HUES64 (cell line): ENCODE measurements around the gene RAB2B.
"Not testable (repeated sequence)": the region's sequence is repeated elsewhere in the genome, so short reads cannot be mapped to it uniquely, and the experiment has no call there.

Experiments used
- H3K27ac ChIP-seq: 2 replicates; pipeline ENCODE4 v1.7.0; 2013; ENCODE audit warnings: low read depth, low read length, inconsistent platforms
- H3K27me3 ChIP-seq: 2 replicates; pipeline ENCODE4 v1.6.1; 2013; ENCODE audit warnings: mild to moderate bottlenecking, low read length; ENCODE audit not compliant: insufficient read depth
- H3K36me3 ChIP-seq: 2 replicates; pipeline ENCODE4 v1.6.1; 2013; ENCODE audit warnings: mild to moderate bottlenecking, low read length; ENCODE audit not compliant: insufficient read depth
- H3K4me1 ChIP-seq: 2 replicates; pipeline ENCODE4 v1.6.1; 2013; ENCODE audit warnings: mild to moderate bottlenecking, low read length, moderate library complexity; ENCODE audit not compliant: insufficient read depth
- H3K4me3 ChIP-seq: 2 replicates; pipeline ENCODE4 v1.5.1; 2013; ENCODE audit warnings: mild to moderate bottlenecking, low read length, moderate library complexity
- H3K9ac ChIP-seq: 2 replicates; pipeline ENCODE4 v1.6.1; 2013; ENCODE audit warnings: mild to moderate bottlenecking, low read depth, low read length
- H3K9me3 ChIP-seq: 2 replicates; pipeline ENCODE4 v1.6.1; 2013; ENCODE audit warnings: low read depth, low read length; ENCODE audit not compliant: insufficient read depth
- WGBS: fragments of 150-250, 120-280 bp; methylation state at CpG from one replicate; pipeline ENCODE4 v1.1.7; 2013; ENCODE audit warnings: missing lambda C conversion rate; 5-methylcytosine and 5-hydroxymethylcytosine counted together

RAB2B gene

GRCh38 chr14:21486640-21487087 is 9.9 kb upstream of the RAB2B start:
- no peak overlapping the region for H3K27ac ChIP-seq
- peaks cover 57% of the 10 kb centered on the region for H3K36me3 ChIP-seq
- no peaks in the 10 kb centered on the region for H3K4me1 ChIP-seq
- H3K9me3 ChIP-seq: no peaks in the 10 kb centered on the region
- H3K9ac ChIP-seq: no peak overlapping the region
- H3K4me3 ChIP-seq: no peak overlapping the region
- WGBS: 100% methylated on average over 1 of the region's 1 CpG
- H3K27me3 ChIP-seq: no peaks in the 10 kb centered on the region

GRCh38 chr14:21476523-21476924 is 235 bp downstream of the RAB2B start:
- Histone ChIP-seq H3K9ac (peak overlapping the region; percentile 67), H3K27me3 (no peaks in the 10 kb centered on the region), H3K36me3 (peaks cover 40% of the 10 kb centered on the region), H3K27ac (peak overlapping the region; percentile 73; the same call in 1 of the 2 replicates), H3K9me3 (no peaks in the 10 kb centered on the region), H3K4me1 (peaks cover 3% of the 10 kb centered on the region; the same call in 1 of the 2 replicates), H3K4me3 (peak overlapping the region; percentile 75)
- under 1% methylated on average over 27 of the region's 27 CpGs for WGBS

GRCh38 chr14:21475767-21476522 is 814 bp downstream of the RAB2B start:
- no peaks in the 10 kb centered on the region for H3K27me3 ChIP-seq
- peak overlapping the region; percentile 67 for H3K9ac ChIP-seq
- H3K27ac ChIP-seq: peak overlapping the region; percentile 73; the same call in 1 of the 2 replicates
- peak overlapping the region; percentile 75 for H3K4me3 ChIP-seq
- peaks cover 37% of the 10 kb centered on the region for H3K36me3 ChIP-seq
- H3K4me1 ChIP-seq: peaks cover 3% of the 10 kb centered on the region; the same call in 1 of the 2 replicates
- no peaks in the 10 kb centered on the region for H3K9me3 ChIP-seq
- WGBS: 78% methylated on average over 7 of the region's 10 CpGs

GRCh38 chr14:21467616-21468015 is 9.1 kb downstream of the RAB2B start:
- no peaks in the 10 kb centered on the region for H3K27me3 ChIP-seq
- H3K9me3 ChIP-seq: no peaks in the 10 kb centered on the region
- H3K36me3 ChIP-seq: peaks cover 80% of the 10 kb centered on the region
- no peak overlapping the region for H3K4me3 ChIP-seq
- no peak overlapping the region for H3K27ac ChIP-seq
- H3K4me1 ChIP-seq: no peaks in the 10 kb centered on the region
- WGBS: 67% methylated on average over 1 of the region's 1 CpG
- no peak overlapping the region for H3K9ac ChIP-seq

GRCh38 chr14:21455912-21456667 is 20.7 kb downstream of the RAB2B start, which contains the start of gene CHD8:
Gene CHD8 (minus strand): TSS chr14:21456123. CDS start chr14:21431643, 24,480 bp downstream.
- Histone ChIP-seq H3K4me1 (0 out of 2 replicates have a peak, but pooled peaks cover 6% of the 10 kb centered on the region), H3K27me3 (no peaks in the 10 kb centered on the region), H3K9ac (peak within 1 kb of the TSS; percentile 91), H3K9me3 (no peaks in the 10 kb centered on the region), H3K4me3 (peak within 1 kb of the TSS; percentile 78), H3K27ac (peak within 1 kb of the TSS; percentile 93), H3K36me3 (peaks cover 43% of the 10 kb centered on the region)
- WGBS: 4% methylated on average over 35 of the region's 36 CpGs

GRCh38 chr14:21455592-21455911 is 21.2 kb downstream of the RAB2B start:
- H3K27me3 ChIP-seq: no peaks in the 10 kb centered on the region
- H3K36me3 ChIP-seq: peaks cover 40% of the 10 kb centered on the region
- H3K27ac ChIP-seq: peak overlapping the region; percentile 86
- H3K9ac ChIP-seq: peak overlapping the region; percentile 91
- 0% methylated on average over 15 of the region's 17 CpGs for WGBS
- no peaks in the 10 kb centered on the region for H3K9me3 ChIP-seq
- H3K4me3 ChIP-seq: peak overlapping the region; percentile 78
- 0 out of 2 replicates have a peak, but pooled peaks cover 6% of the 10 kb centered on the region for H3K4me1 ChIP-seq

- Histone ChIP-seq H3K36me3 (peaks cover 41% of the 10 kb centered on the region), H3K9me3 (no peaks in the 10 kb centered on the region), H3K9ac (peak overlapping the region; percentile 91), H3K27ac (no peak overlapping the region), H3K4me3 (peak overlapping the region; percentile 78), H3K27me3 (no peaks in the 10 kb centered on the region), H3K4me1 (0 out of 2 replicates have a peak, but pooled peaks cover 6% of the 10 kb centered on the region)
- WGBS: 41% methylated on average over 15 of the region's 15 CpGs
These were observed 21.8 kb downstream of the RAB2B start for GRCh38 chr14:21454843-21455544.

GRCh38 chr14:21449899-21450216 is 26.9 kb downstream of the RAB2B start:
- H3K27me3 ChIP-seq: no peaks in the 10 kb centered on the region
- H3K4me3 ChIP-seq: no peak overlapping the region
- 91% methylated on average over 1 of the region's 1 CpG for WGBS
- H3K36me3 ChIP-seq: peaks cover 43% of the 10 kb centered on the region
- no peaks in the 10 kb centered on the region for H3K9me3 ChIP-seq
- H3K27ac ChIP-seq: no peak overlapping the region
- H3K4me1 ChIP-seq: 0 out of 2 replicates have a peak, but pooled peaks cover 6% of the 10 kb centered on the region
- H3K9ac ChIP-seq: no peak overlapping the region

GRCh38 chr14:21442657-21443056 is 34.1 kb downstream of the RAB2B start:
- H3K9me3 ChIP-seq, H3K9ac ChIP-seq, H3K27me3 ChIP-seq, H3K4me3 ChIP-seq, H3K27ac ChIP-seq, H3K4me1 ChIP-seq: not testable (repeated sequence)
- 75% methylated on average over 1 of the region's 1 CpG for WGBS
- peaks cover 11% of the 10 kb centered on the region; the same call in 1 of the 2 replicates for H3K36me3 ChIP-seq

- 0 out of 2 replicates have a peak, but pooled peaks cover 10% of the 10 kb centered on the region for H3K36me3 ChIP-seq
- no peaks in the 10 kb centered on the region for H3K9me3 ChIP-seq
- no peak overlapping the region for H3K4me3 ChIP-seq
- no peak overlapping the region for H3K9ac ChIP-seq
- no peaks in the 10 kb centered on the region for H3K27me3 ChIP-seq
- no peak overlapping the region; the same call in 1 of the 2 replicates for H3K27ac ChIP-seq
- peaks cover 12% of the 10 kb centered on the region; the same call in 1 of the 2 replicates for H3K4me1 ChIP-seq
These were observed 35.9 kb downstream of the RAB2B start for GRCh38 chr14:21440859-21441258.
